GM12878 (cell line): ENCODE data around the gene JDP2. TPM values are rescaled to one million over a fixed set of nuclear protein-coding genes. Genes with fewer than 3 reads are reported as not detected.

Experiments used
- ATAC-seq: fragments of 200-7000 bp; cut with Tn5 transposase; 3 replicates; pipeline ENCODE4 v1.9.1; 2020; ENCODE audit warnings: mild to moderate bottlenecking, moderate library complexity
- BruUV-seq: library from RNA; stranded (reverse); fragments of 400-500 nt; replicated peaks from 2 replicates; lab custom pipeline; 2021; lab: Mats Ljungman, UMichigan
- CTCF ChIA-PET: fragments of 300-600 bp; sonication (Branson Sonifier 250); formaldehyde crosslinking; extraction: SDS; loops from one replicate; lab custom pipeline; 2021; ENCODE audit warnings: inconsistent platforms; lab: Yijun Ruan, JAX
- POLR2A ChIA-PET: fragments of 350-600 bp; formaldehyde crosslinking; extraction: SDS; loops from one replicate; lab custom pipeline; 2021; ENCODE audit warnings: inconsistent platforms; lab: Charles Lee
- RAD21 ChIA-PET: fragments of 300-600 bp; sonication (Branson Sonifier 250); formaldehyde crosslinking; loops from one replicate; lab custom pipeline; 2023; ENCODE audit warnings: antibody characterized with exemption; ENCODE audit not compliant: unreplicated experiment; lab: Charles Lee
- SMC1A ChIA-PET: fragments of 300-600 bp; sonication (Branson Sonifier 250); formaldehyde crosslinking; loops from one replicate; lab custom pipeline; 2023; ENCODE audit not compliant: unreplicated experiment, uncharacterized antibody; lab: Charles Lee
- DNase-seq: peaks from one replicate; pipeline ENCODE4 v3.0.0-alpha.2; 2011; ENCODE audit warnings: low read depth, low spot score
- FAIRE-seq: peaks from 3 replicates; lab custom pipeline; 2011; peaks lifted over from hg19 to GRCh38; lab: Jason Lieb, UNC
- H2AFZ ChIP-seq: 2 replicates; pipeline ENCODE4 v1.6.0; 2011; ENCODE audit warnings: low read depth, low read length, control low read depth; ENCODE audit not compliant: control insufficient read depth
- H3K27ac ChIP-seq: 2 replicates; pipeline ENCODE4 v1.5.1; 2011; ENCODE audit warnings: control low read depth; ENCODE audit not compliant: control insufficient read depth, insufficient read depth
- H3K27me3 ChIP-seq, 2 experiments: replicated peaks in 1 of 2; 2 replicates each; pipeline versions ENCODE4 v1.6.0 to v1.6.1; 2011; ENCODE audit warnings: low read length in 1 of 2; ENCODE audit not compliant: control insufficient read depth in 2 of 2, insufficient read depth in 2 of 2
- H3K36me3 ChIP-seq, 2 experiments: 2 replicates each; pipeline ENCODE4 v1.5.1; 2011; ENCODE audit warnings: low read length in 1 of 2; ENCODE audit not compliant: control insufficient read depth in 2 of 2, insufficient read depth in 2 of 2
- H3K4me1 ChIP-seq: 2 replicates; pipeline ENCODE4 v1.6.1; 2011; ENCODE audit warnings: mild to moderate bottlenecking, low read length, moderate library complexity, mixed read lengths; ENCODE audit not compliant: control insufficient read depth, insufficient read depth
- H3K4me2 ChIP-seq: 2 replicates; pipeline ENCODE4 v1.6.0; 2011; ENCODE audit warnings: control low read depth; ENCODE audit not compliant: control insufficient read depth, insufficient read depth
- H3K4me3 ChIP-seq: fragments of 200-600 bp; sonication (generic); 2 replicates; pipeline ENCODE4 v1.5.1; 2016
- H3K79me2 ChIP-seq: 2 replicates; pipeline ENCODE4 v1.6.0; 2011; ENCODE audit warnings: low read length; ENCODE audit not compliant: control insufficient read depth, insufficient read depth
- H3K9ac ChIP-seq: 2 replicates; pipeline ENCODE4 v1.8.0; 2011; ENCODE audit warnings: low read length, control low read depth, mixed read lengths; ENCODE audit not compliant: control insufficient read depth, insufficient read depth
- H3K9me3 ChIP-seq: replicated peaks from 3 replicates; pipeline ENCODE4 v1.5.1; 2011; ENCODE audit warnings: mild to moderate bottlenecking, low read length; ENCODE audit not compliant: control insufficient read depth, insufficient read depth
- H4K20me1 ChIP-seq: 2 replicates; pipeline ENCODE4 v1.6.0; 2011; ENCODE audit not compliant: control insufficient read depth, insufficient read depth
- CUX1 ChIP-seq: IDR thresholded peaks from 2 replicates; pipeline ENCODE4 v1.6.1; 2012; ENCODE audit warnings: improper control_type of control experiment, low read depth, low read length; ENCODE audit not compliant: insufficient replicate concordance
- NRF1 ChIP-seq: conservative IDR thresholded peaks from 2 replicates; pipeline ENCODE4 v1.6.1; 2011; ENCODE audit warnings: mild to moderate bottlenecking, low read depth, low read length, improper control_type of control experiment
- PKNOX1 ChIP-seq: fragments of 450-650 bp; IDR thresholded peaks from 2 replicates; pipeline ENCODE4 v1.6.1; 2016; ENCODE audit warnings: mild to moderate bottlenecking
- WGBS: methylation state at CpG from one replicate; pipeline ENCODE4 v1.1.6; 2016; ENCODE audit warnings: low lambda C conversion rate; ENCODE audit not compliant: insufficient replicate concordance, insufficient coverage; ENCODE audit errors: missing lambda C conversion rate; 5-methylcytosine and 5-hydroxymethylcytosine counted together
- in situ Hi-C: fragments of 300-500 bp; cut with MboI; formaldehyde crosslinking; loops from 9 replicates; pipeline ENCODE4 v1.14.3; 2018; ENCODE audit warnings: mixed read lengths
- intact Hi-C: fragments of 100-400 bp; cut with micrococcal nuclease; formaldehyde crosslinking; loops from one replicate; pipeline ENCODE4 v1.14.2; 2022; ENCODE audit not compliant: unreplicated experiment
- polyA plus RNA-seq, 11 experiments: library from polyadenylated mRNA; depleted of rRNA in 4 of 11; unstranded in 6 of 11; stranded (reverse) in 5 of 11; fragments of >200 nt; fragmentation: Nextera tagmentation in 4 of 11; fragmentation: Illumina TruSeq in 1 of 11; extraction: Ambion mirVana in 4 of 11; extraction: Trizol in 1 of 11; gene quantifications; 1 replicate in 1 of 11; 2 replicates in 10 of 11; pipeline versions ENCODE4 v1.2.1 to v1.2.3, GENCODE V29; 2011 to 2016; ENCODE audit warnings: inconsistent platforms in 2 of 11, missing spikeins in 2 of 11, low read depth in 1 of 11
- total RNA-seq, 4 experiments: library from RNA; depleted of rRNA in 3 of 4; stranded (reverse); fragments of >200 nt in 3 of 4; fragmentation: Illumina TruSeq in 1 of 4; extraction: Trizol in 1 of 4; gene quantifications; 2 replicates each; pipeline versions ENCODE4 v1.2.1 to v1.2.3, GENCODE V29; 2013 to 2021

Gene JDP2
- total and polyA plus RNA-seq, 10 of the 15 experiments (the other 5 are each of a cell fraction or from before 2014, with no cell fraction given) = 0.71 to 21.3 (median 11.2) TPM

- Histone ChIP-seq H3K27me3 (no peaks in the 10 kb centered on the region), H2AFZ (no peak overlapping the region), H3K4me1 (peaks cover 26% of the 10 kb centered on the region), H3K27ac (no peak overlapping the region), H3K4me2 (no peak overlapping the region), H3K9me3 (no peaks in the 10 kb centered on the region), H3K9ac (no peak overlapping the region), H3K79me2 (no peaks in the 10 kb centered on the region), H3K4me3 (no peak overlapping the region), H4K20me1 (no peaks in the 10 kb centered on the region), H3K36me3 (peaks cover 5 to 30% of the 10 kb centered on the region in 2 experiments; a peak in 3 of 4 replicates)
- no TSS peak for BruUV-seq
- POLR2A ChIA-PET = no interaction called here
- FAIRE-seq = no peak
- CTCF ChIA-PET = interaction anchor here (1.5 to 1.6 kb wide), 2 partner anchors 12 to 21 kb away, joined by 3 to 5 read pairs; no protein-coding TSS in a partner anchor
- TF ChIP-seq NRF1 (no peak), PKNOX1 (no peak), CUX1 (no peak)
- in situ Hi-C loops = no loop called here
- WGBS = 94% methylated on average over 11 of the region's 11 CpGs
- RAD21 ChIA-PET = no interaction called here
- intact Hi-C loops = no loop called here
- DNase-seq = no peak
- SMC1A ChIA-PET = interaction anchor here (1.4 to 2.9 kb wide), 3 partner anchors 11 to 94 kb away, joined by 3 to 7 read pairs (median 3); no protein-coding TSS in a partner anchor
- no peak for ATAC-seq
Observed at GRCh38 chr14:75467763-75468162, 39.9 kb downstream of the JDP2 start.
